Measurements from ENCODE around the gene IKBKE.

DNA sequence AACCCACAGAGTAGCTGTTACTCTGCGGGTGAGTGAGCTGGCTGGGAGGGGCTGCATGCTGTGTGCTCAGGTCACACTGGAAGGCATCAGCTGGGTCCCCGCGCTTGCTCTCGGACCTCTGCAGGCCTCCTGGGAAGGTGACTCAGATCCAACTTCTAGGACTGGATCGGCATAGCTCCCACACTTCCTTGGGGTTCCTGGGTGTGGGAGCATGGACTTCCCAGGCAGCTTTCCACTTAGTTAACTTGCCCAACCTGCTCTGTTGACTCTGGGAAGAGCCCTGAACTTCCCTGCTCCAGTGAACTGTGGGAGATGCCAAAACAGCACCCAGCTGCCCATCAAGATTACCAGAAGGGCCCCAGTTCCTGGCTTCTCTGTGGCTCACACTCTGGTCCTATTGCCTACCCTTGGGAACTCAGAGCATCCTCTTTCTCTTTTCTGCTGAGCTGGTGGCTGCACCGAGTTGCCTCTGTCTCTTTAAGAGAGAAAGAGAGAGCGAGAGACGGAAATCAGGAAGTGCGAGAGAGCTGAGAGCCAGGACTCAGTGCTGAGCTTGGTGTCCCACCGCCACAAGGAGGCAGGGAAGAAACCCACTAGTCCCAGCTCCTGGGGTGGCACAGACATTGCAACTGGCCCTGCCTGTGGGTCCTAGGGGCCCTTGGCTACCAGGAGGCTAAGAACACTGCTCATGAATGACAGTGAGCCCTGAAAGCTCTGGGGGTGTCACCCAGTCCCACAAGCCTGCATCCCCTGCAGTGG, at the start of gene IKBKE:
- TF ChIP-seq POLR2A (IDR thresholded peaks at IDR 0.05; ENCODE audit: low read depth, low read length) (no peak), POLR2AphosphoS5 (IDR thresholded peaks at IDR 0.05; ENCODE audit: low read depth, low read length) (no peak; the same call in 1 of the 2 replicates), POU2F2 (IDR thresholded peaks at IDR 0.05; ENCODE audit: low read depth, low read length) (no peak), TAF1 (IDR thresholded peaks at IDR 0.05; ENCODE audit: low read depth, low read length) (no peak)
